ENCODE results near the gene COA1. TPM values are rescaled to one million over a fixed set of nuclear protein-coding genes. Genes with fewer than 3 reads are reported as not detected.

The COA1 gene
- total RNA-seq, 4 donors from 2014 or later = 35.3 to 775 (median 40.0) TPM

GRCh38 chr7:43686991-43687390, 42.3 kb downstream of the COA1 start:
- Histone ChIP-seq H3K27me3 (no peaks in the 10 kb centered on the region), H3K36me3 (no peaks in the 10 kb centered on the region), H3K27ac (no peak overlapping the region), H3K4me3 (no peak overlapping the region), H3K9me3 (no peaks in the 10 kb centered on the region), H3K4me1 (no peaks in the 10 kb centered on the region)
- 58% methylated on average over 2 of the region's 2 CpGs for WGBS
- DNase-seq (ENCODE audit: low spot score in 2 of 2) = no peak
- TF ChIP-seq POLR2A (IDR thresholded peaks at IDR 0.05) (no peak), EP300 (IDR thresholded peaks at IDR 0.05) (no peak), CTCF (IDR thresholded peaks at IDR 0.05) (no peak), POLR2AphosphoS5 (IDR thresholded peaks at IDR 0.05) (no peak)

- Histone ChIP-seq H3K27ac (no peak overlapping the region), H3K36me3 (no peaks in the 10 kb centered on the region), H3K4me3 (no peak overlapping the region), H3K4me1 (no peaks in the 10 kb centered on the region), H3K9me3 (no peaks in the 10 kb centered on the region), H3K27me3 (no peaks in the 10 kb centered on the region)
- DNase-seq (ENCODE audit: low spot score in 2 of 2) = no peak
- TF ChIP-seq CTCF (IDR thresholded peaks at IDR 0.05) (no peak), POLR2A (IDR thresholded peaks at IDR 0.05) (no peak), EP300 (IDR thresholded peaks at IDR 0.05) (no peak), POLR2AphosphoS5 (IDR thresholded peaks at IDR 0.05) (no peak)
- whole genome bisulfite sequencing = 96% methylated on average over 3 of the region's 3 CpGs
Observed at GRCh38 chr7:43680736-43681135, 48.6 kb downstream of the COA1 start.

GRCh38 chr7:43679210-43680068, 49.9 kb downstream of the COA1 start:
- 95% methylated on average over 4 of the region's 4 CpGs for WGBS
- H3K4me1 ChIP-seq = peaks cover 5% of the 10 kb centered on the region
- no peak for DNase-seq (ENCODE audit: low spot score in 2 of 2)
- no peak overlapping the region for H3K4me3 ChIP-seq
- no peak for TF ChIP-seq EP300 (IDR thresholded peaks at IDR 0.05)
- no peak for TF ChIP-seq POLR2AphosphoS5 (IDR thresholded peaks at IDR 0.05)
- no peak for TF ChIP-seq CTCF (IDR thresholded peaks at IDR 0.05)
- TF ChIP-seq POLR2A (IDR thresholded peaks at IDR 0.05) = no peak
- H3K9me3 ChIP-seq = no peaks in the 10 kb centered on the region
- H3K27ac ChIP-seq = no peak overlapping the region
- H3K27me3 ChIP-seq = no peaks in the 10 kb centered on the region
- H3K36me3 ChIP-seq = no peaks in the 10 kb centered on the region

GRCh38 chr7:43678315-43678714, 51.0 kb downstream of the COA1 start:
- H3K9me3 ChIP-seq = no peaks in the 10 kb centered on the region
- no peaks in the 10 kb centered on the region for H3K36me3 ChIP-seq
- DNase-seq (ENCODE audit: low spot score in 2 of 2) = no peak
- TF ChIP-seq CTCF (IDR thresholded peaks at IDR 0.05) (no peak), POLR2AphosphoS5 (IDR thresholded peaks at IDR 0.05) (no peak), EP300 (IDR thresholded peaks at IDR 0.05) (no peak), POLR2A (IDR thresholded peaks at IDR 0.05) (no peak)
- H3K4me3 ChIP-seq = no peak overlapping the region
- WGBS = 76% methylated on average over 1 of the region's 1 CpG
- no peak overlapping the region for H3K27ac ChIP-seq
- H3K27me3 ChIP-seq = no peaks in the 10 kb centered on the region
- H3K4me1 ChIP-seq = peaks cover 8% of the 10 kb centered on the region

GRCh38 chr7:43677864-43678263, 51.5 kb downstream of the COA1 start:
- no peak for DNase-seq (ENCODE audit: low spot score in 2 of 2)
- no peak overlapping the region for H3K27ac ChIP-seq
- H3K27me3 ChIP-seq = no peaks in the 10 kb centered on the region
- H3K4me3 ChIP-seq = no peak overlapping the region
- no peaks in the 10 kb centered on the region for H3K9me3 ChIP-seq
- H3K4me1 ChIP-seq = peaks cover 8% of the 10 kb centered on the region
- H3K36me3 ChIP-seq = no peaks in the 10 kb centered on the region
- no peak for TF ChIP-seq EP300 (IDR thresholded peaks at IDR 0.05)
- no peak for TF ChIP-seq CTCF (IDR thresholded peaks at IDR 0.05)
- TF ChIP-seq POLR2A (IDR thresholded peaks at IDR 0.05) = no peak
- TF ChIP-seq POLR2AphosphoS5 (IDR thresholded peaks at IDR 0.05) = no peak
